DMS53 treated with DMSO at 0.1 percent for 48 hours (cell line): ENCODE data around the gene IER2.
"Not testable (repeated sequence)": the region's sequence is repeated elsewhere in the genome, so short reads cannot be mapped to it uniquely, and the experiment has no call there.

Experiments
- DNase-seq: peaks from one replicate; lab custom pipeline; 2025; ENCODE audit not compliant: unreplicated experiment; lab: John Stamatoyannopoulos, UW

Gene IER2

DNA sequence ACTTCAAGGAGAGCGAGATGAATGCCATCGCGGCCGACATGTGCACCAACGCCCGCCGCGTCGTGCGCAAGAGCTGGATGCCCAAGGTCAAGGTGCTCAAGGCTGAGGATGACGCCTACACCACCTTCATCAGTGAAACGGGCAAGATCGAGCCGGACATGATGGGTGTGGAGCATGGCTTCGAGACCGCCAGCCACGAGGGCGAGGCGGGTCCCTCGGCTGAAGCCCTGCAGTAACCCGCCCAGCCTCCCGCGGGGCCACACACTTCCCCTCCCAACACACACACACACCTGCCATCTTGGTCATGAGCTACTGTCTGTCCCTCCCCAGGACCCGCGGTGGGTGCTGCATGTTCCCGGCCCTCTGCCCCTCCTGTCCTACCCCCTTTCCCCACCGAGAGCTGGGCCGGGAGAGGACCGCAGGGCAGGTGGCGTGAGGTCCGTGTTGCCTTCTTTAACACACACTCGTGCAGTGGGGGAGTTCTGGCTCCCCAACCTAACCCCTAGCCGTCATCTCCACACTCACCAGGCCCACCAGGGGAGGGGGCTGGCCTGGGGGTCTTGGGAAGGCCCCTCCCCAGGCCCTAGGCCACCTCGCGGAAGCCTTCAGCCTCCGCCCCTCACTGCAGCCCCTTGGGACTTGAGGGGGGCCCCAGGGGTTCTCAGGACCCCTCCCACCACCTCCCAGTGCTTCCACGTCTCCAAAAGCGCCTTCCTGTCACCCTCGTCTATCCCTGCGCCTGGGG lies 11.9 kb upstream of the IER2 start:
- DNase-seq, result no peak

DNA sequence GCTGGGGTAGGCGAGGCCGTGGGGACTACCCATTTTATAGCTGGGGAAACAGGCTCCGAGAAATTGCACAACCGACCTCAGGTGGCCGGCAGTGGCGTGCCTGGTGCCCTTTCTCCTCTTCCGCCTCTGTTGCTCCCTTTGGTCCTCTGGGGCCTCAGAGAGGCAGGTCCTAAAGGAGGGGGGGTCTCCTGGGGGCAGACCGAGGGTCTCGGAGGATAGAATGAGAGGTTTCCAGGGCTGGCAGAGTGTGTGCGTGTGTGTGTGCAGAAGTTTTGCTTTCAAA lies 11.4 kb upstream of the IER2 start:
- no peak for DNase-seq

DNA sequence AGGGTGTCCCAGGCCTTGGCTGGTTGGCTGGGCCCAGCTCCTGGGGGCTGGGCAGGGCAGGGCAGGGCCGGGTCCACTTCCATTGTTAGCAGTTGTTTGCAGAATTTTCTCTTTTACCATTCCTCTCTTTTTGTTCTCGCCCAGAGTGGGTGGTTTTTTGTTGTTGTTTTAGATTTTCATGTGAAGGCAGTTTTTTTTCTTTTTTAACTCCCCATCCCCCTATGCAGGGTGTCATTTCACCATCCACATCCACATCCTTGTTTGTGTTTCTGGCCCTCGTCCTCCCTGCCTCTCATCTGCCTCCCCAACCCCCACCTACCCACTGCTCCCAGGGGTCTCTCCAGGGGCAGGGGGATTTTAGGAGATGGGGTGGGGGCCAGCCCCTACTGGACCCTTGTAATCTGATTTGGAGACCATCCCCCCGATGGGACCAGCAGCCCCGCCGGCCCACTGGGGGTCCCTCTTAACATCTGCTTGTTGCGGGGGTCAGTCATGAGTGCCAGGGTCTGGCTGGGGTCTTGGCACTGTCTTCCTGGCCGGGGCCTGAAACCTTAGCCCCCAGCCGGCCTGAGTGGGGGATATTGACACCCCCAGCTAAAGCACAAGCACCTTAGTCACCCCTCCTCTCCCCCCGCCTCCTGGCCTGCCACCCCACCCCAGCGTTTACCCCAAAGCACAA lies 10.4 kb upstream of the IER2 start:
- DNase-seq, result no peak

DNA sequence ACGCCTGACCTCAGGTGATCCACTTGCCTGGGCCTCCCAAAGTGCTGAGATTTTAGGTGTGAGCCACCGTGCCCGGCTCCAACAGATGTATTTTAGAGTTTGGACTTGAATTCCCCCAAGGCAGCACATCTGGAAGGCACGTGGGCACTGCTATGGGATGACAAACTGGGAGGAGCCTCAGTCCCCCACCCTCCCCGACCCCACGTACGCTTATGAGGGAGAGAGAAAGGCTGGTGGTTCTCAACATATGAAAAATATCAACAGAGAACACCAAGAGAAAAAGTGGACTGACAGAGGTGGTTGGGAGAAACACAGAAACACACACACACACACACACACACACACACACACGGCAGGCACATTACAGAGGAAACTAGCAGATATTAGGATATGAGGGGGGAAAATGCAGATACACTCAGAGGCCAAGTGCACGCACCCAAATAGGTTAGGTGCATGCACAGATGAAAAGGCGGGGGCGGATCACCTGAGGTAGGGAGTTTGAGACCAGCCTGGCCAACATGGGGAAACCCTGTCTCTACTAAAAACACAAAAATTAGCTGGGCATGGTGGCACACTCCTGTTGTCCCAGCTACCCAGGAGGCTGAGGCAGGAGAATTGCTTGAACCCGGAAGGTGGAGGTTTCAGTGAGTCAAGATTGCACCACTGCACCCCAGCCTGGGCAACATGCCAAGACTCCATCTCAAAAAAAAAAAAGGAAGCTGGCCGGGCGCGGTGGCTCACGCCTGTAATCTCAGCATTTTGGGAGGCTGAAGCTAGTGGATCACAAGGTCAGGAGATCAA lies 3.2 kb upstream of the IER2 start:
- no peak for DNase-seq

DNA sequence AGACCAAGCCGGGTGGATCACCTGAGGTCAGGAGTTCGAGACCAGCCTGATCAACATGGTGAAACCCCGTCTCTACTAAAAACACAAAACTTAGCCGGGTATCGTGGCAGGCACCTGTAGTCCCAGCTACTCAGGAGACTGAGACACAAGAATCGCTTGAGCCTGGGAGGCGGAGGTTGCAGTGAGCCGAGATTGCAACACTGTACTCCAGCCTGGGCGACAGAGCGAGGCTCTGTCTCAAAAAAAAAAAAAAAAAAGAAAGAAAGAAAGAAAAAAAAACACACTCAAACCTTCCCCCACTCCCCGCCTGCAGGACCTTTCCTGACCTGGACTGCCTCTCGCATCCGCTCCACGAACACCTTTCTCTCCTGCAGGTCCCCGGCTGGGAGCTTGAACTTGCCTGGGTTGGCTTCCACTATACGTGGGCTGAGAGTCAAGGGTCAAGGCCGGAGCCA lies 1.0 kb upstream of the IER2 start:
- not testable (repeated sequence) for DNase-seq

DNA sequence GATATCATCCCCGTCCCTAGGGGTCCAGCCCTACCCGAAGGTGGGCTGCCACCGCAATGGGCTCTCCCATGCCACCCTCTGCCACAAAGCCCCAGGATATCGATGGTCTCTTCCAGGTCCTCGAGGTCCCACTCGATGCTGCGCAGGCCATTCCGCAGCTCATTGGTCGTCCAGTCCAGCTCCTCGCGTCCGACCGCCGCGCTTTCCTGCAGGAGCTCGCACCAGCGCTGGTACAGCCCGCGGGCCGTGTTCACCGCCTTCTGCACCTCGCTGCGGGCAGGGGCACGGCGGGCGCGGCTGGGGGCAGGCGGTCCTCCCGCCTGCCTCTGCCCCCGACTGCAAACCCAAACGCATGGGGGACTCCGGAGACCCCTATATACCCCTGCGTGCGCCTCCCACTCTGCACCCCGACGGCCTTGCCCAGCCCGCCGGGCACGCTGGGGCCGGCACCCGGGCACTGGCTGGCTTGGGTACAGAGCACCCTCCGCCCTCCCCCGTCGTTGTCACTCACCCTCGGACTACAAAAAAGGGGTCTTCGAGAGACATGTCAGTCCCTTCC lies 504 bp upstream of the IER2 start:
- DNase-seq, result no peak

DNA sequence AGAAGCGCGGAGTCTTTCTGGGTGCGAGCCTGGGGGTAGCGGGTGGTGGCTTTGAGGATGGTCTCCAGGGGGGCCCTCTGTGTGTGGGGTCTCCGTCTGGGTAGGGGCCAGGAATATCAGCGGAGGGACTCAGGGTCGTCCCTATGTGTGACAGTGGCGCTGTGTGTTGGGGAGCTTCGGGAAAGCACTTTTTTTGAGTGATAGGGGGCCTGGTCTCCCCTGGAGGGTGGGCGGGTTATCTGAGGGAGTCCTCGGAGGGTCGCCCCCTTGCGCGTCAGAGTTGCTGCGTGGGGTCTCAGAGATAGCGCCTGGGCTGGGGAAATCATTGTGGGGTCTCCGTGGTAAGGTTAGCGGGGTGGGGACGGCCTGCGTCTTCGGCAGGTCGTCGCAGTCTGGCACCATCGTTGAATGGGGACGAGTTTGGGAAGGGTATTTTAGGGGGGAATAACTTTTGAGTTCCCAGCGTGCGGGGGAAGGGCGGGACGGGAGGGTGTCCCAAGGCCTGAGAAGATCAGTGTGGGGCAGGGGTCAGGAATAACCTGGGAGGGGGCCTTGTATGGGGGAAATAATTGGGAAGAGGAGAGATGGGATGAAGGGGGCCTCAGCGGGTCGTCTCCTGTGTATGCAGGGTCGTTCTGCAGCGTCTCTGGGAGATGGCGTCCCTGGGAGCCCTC lies 857 bp downstream of the IER2 start:
- no peak for DNase-seq

DNA sequence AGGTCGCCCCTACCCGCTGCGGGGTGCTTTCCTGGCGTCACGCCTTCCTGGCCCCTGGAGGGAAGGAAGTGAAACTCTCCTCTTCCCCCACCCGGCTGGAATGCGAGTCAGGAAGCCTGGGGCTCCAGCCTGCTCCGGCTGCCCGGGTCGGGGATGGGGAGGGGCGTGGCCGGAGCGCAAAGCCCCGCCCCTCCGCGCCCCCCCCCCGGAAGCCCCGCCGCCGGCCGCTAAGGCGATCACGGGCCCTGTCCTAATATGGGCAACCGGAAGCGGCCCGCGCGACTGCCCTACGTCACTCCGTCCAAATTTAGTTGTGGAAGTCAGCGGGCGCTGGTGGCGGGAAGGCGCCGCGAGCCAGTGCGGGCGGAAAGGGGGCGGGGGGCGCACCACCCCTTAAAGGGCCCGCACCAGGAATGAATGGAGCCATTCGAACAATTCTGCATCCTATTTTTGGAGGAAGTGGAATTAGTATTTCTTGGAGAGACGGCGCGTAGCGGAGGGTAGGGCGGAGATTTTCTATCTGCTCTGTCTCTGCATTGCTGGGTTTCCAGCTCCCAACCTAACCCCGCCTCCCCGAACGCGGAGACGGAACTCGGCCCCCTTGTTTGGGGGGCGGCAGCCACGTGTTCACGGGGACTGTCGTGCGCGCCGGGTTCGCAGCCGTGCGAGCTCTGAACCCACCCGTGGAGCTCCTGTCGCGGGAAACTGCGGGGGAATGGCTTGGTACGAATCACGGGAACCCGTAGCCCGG lies 1.6 kb downstream of the IER2 start:
- DNase-seq, result peak; percentile 84

DNA sequence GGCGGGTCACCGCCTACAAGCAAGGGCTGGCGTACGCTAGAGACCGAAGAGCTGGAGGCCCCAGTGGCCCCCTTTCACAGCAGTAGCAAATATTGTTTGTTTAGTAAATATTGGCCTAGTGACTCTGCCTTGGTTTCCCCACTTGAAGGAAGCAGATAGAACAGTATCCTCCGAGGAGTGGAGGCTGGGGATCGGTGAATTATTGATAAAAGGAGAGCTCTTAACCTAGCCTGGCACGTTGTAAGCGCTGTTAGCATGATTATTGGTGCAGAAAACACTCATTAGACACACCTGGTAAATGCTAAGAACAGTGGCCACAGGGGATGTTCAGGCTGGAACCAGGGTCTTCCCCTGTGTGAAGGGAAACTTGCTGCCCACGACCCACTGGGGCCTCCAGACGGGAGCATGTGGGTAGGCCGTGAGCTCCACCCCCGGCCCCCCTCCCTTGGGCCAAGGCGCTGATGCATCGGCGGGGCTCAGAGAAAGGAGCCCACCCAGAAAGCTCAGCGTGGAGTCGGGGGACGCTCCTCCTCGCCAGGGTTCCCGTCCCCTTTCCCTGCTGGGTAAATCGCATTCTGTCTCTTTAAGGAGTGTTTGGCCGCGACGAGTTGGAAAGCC lies 2.3 kb downstream of the IER2 start:
- DNase-seq, result no peak

DNA sequence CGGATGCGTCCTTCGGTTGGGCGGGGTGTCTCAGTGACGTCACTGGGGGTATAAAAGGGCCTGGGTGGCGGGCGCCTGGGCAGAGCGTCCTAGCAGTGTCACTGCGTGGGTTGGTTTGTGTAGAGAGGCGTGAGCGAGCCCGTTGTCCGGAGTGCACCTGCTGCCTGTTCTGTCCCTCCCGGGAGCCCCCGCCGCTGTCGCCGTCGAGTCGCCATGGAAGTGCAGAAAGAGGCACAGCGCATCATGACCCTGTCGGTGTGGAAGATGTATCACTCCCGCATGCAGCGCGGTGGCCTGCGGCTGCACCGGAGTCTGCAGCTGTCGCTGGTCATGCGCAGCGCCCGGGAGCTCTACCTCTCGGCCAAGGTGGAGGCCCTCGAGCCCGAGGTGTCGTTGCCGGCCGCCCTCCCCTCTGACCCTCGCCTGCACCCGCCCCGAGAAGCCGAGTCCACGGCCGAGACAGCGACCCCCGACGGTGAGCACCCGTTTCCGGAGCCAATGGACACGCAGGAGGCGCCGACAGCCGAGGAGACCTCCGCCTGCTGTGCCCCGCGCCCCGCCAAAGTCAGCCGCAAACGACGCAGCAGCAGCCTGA lies 2.9 kb downstream of the IER2 start:
- DNase-seq, result peak; percentile 68

DNA sequence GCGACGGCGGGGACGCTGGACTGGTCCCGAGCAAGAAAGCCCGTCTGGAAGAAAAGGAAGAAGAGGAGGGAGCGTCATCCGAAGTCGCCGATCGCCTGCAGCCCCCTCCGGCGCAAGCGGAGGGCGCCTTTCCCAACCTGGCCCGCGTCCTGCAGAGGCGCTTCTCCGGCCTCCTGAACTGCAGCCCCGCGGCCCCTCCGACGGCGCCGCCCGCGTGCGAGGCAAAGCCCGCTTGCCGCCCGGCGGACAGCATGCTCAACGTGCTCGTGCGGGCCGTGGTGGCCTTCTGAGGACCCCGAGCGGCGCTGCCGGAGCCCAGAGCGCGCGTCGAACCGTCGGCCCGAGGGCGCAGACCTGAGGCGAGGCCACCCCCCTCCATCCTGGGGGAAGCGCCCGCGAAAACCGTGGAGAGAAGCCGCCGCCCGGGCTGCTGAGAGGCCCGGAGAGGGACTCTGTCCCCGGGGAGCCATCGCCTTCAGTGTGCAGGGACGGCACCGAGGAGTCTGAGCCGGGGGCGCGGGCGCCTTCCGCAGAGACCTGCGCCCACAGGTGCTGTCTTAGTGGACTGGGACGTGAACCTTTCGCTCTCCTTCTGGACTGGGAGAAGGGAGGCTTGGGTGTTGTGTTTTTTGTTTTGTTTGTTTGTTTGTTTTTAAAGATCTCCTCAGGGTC lies 3.5 kb downstream of the IER2 start:
- no peak for DNase-seq

DNA sequence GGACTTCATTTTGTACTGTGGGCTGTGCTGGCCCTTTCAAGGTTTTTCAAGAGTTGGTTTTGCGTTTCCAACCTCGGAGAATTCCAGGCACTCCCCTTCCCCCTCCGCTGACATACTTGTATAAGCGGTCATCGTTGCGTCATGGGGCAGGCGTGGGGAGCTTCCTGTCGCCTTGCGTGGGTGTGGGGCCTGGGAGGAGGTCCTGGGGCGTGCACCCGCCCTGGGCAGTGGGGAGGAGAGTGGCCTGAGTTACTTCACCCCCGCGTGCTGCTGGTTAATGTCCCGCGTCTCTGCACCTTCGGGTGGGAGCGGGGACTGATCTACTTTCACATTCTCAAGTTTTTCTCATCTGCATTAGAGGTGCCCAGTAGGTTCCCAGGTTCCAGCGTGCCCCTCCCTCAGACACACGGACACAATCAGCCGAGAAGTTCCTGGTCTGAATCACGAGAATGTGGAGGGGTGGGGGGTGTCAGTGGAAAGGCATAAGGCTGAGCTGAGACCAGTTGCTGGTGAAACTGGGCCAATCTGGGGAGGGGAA lies 4.1 kb downstream of the IER2 start:
- peak; percentile 57 for DNase-seq

DNA sequence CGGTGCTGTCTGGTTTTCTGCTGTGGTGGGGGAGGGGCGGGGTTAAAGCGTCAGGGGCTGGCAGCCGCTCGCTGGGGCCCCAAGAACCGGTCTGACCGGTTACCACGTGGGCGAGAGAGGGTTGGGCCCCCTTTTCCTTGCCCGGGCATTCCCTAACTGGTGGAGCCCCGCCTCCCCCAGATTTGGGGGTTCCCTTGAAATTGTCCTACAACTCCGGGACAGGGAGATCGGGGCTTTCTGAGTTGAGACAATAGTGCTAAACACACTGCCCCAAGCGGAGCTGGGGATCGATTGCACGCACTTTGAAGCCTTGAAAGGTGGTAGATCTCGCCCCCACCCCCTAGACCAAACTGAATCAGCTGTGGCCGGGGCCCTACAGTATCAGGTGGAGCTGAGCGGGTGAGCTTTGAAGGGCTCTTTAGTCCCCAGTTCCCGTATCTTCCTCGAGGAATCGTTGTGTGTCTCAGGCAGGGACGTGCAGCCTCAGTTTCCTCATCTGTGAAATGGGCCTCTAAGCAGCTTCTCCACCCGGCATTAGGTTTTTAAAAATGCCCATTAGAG lies 4.8 kb downstream of the IER2 start:
- DNase-seq, result peak; percentile 72

DNA sequence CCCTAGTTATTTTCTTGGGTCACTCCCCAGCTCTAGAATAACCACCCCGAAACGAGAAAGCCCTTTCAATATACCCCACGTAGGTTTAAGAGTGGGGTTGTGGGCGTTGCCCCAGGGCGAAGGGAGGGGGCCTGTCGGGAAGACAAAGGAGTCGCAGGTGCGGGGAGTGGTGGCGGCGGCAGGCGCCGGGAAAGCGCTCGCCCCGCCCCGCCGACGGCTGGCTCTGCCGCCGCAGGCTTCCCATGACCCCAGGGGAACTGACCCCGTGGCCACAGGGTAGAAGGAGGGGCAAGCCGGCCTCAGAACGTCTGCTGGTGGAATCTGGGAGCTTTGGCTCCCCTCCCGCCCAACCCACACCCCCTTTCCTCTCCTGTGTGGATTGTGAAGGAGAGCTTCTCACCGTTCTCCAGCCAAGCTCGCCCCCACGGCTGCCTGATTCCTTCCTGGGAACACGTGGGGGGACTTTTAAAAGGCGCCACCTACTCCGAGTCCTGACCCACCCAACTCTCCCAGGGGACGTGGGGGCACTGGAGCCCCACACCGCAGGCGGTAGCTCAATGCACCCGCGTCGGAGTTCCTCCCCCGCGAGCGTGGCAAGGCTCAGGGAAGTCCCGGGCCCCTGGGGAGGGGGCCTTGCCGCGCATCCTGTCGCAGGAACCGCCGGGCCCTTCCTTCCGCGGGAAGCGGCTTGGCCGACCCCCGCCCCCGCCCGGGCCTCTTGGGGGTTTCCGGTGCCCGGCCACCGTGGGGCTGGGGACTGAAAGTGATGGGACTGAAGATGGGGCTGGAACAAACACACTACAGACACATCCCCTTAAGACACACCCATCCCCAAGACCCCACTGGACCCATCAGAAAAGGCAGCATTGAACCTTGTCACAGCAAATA lies 5.5 kb downstream of the IER2 start:
- DNase-seq, result peak; percentile 21

DNA sequence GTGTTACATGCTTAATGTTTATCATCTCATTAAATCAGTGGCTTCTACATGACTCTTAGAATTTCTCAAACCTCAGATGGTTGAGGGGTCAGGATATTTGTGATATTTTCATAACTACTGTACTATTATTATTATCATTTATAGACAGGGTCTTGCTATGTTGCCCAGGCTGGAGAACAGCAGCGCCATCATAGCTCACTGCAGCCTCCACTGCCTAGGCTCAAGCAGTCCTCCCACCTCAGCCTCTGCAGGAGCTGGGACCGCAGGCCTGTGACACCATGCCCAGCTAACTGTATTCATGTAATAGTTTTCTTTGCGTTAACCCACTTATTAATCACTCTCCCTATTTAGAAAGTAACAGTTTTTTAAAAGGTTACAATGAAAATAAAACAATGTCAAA lies 9.5 kb downstream of the IER2 start:
- DNase-seq, result no peak

DNA sequence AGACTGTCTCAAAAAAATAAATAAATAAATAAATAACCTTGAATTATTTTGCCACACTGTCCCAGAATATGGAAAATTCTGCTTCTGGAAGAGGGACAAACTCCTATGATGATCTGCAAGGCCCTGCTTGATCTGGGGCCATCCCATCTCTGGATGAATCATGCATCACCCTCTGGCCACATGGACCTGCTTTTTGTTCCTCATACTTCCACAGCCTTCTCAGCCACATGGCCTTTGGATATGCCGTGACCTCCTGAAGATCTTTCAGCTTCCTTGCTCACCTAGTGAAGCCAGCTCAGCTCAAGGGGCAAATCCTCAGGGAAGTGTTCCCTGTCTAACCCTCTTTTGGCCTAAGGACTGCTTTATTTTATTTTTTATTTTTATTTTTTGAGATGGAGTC lies 10.3 kb downstream of the IER2 start:
- no peak for DNase-seq

DNA sequence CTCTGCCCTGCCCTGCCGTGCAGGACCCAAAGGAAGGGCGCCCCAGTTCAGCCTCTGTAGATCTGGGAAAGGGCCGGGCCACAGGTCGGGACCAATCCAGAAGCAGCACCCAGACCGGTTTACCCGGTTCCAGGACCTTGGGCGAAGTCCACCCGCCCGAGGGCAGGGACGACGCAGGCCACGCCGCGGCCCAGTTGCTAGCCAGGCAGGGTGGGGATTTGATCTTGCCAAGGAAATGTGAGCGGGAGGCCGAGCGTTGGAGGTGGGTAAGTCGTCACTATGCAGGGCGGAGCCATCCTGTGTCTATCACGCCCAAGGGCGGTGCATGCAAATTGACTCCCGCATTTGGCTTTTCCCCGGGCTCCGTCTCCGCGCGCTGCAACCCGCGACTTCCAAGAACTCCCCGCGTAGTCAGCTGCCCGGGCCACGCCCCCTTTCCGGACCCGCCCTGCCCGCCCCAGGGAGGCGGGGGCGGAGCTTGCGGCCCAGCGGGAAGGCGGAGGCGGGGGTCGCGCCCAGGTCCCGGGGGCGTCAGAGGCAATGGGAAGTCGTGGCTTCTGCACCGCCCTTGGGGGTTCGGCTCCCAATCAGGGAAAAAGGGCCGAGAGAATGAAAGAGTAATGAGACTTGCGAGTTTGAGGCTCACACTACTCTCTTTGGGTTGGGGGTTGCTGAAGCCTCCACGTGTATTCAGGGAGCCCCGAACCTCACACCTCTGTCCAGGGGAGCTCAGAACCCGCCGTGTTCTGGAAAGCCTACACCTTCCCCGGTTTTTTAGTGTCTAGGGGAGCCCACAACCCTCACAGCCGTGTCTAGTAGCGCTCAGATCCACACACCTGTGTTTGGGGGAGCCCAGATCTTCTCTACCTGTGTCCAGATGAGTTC lies 12.8 kb downstream of the IER2 start:
- peak; percentile 92 for DNase-seq
